ENCODE results near the gene CCDC150.
"Not testable (repeated sequence)": the region's sequence is repeated elsewhere in the genome, so short reads cannot be mapped to it uniquely, and the experiment has no call there.

The CCDC150 gene

GRCh38 chr2:196606516-196606915 lies 33.0 kb upstream of the CCDC150 start:
- Histone ChIP-seq H3K9me3 (ENCODE audit: insufficient read depth, low read length) (no peaks in the 10 kb centered on the region), H4K20me1 (ENCODE audit: low read depth, low read length) (no peaks in the 10 kb centered on the region), H3K36me3 (ENCODE audit: low read length) (no peaks in the 10 kb centered on the region), H3K27ac (ENCODE audit: low read depth, low read length) (no peak overlapping the region), H3F3A (ENCODE audit: insufficient read depth) (no peaks in the 10 kb centered on the region), H3K9me2 (replicated peaks; ENCODE audit: insufficient read depth, low read length) (no peaks in the 10 kb centered on the region), H3K27me3 (ENCODE audit: low read length) (no peaks in the 10 kb centered on the region), H2AFZ (ENCODE audit: low read depth, low read length, severe bottlenecking) (no peak overlapping the region), H3K4me2 (ENCODE audit: low read depth, low read length, poor library complexity, severe bottlenecking) (no peak overlapping the region), H3K79me2 (ENCODE audit: insufficient read depth, low read length) (no peaks in the 10 kb centered on the region), H3K9ac (ENCODE audit: low read length) (no peak overlapping the region), H3K4me3 (ENCODE audit: insufficient read depth, low read length, poor library complexity, severe bottlenecking) (no peak overlapping the region)
- no peak for TF ChIP-seq CTCF (IDR thresholded peaks at IDR 0.05; ENCODE audit: insufficient read depth, low read length, poor library complexity, severe bottlenecking)

DNA sequence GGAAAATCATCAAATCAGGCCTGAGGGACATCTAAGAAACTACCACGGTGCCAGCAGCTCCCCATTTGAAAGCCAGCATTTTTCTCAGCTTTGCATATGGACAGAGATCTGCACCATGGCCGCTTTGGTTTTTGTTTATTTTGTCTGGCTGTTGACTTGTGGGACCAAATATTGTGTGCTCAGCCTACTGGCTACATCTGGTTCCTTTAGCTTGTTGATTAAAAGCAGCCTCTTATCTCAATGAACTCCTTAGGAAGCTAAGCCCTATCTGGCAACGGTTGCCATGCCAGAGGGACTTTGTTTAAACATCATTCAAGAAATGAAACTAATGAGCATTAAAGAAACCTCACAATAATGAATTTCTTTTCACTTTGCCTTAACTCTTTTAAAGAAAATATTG lies 32.4 kb upstream of the CCDC150 start:
- H3K9ac ChIP-seq (ENCODE audit: low read length) = no peak overlapping the region
- no peaks in the 10 kb centered on the region for H3K27me3 ChIP-seq (ENCODE audit: low read length)
- no peaks in the 10 kb centered on the region for H3K79me2 ChIP-seq (ENCODE audit: insufficient read depth, low read length)
- H3K9me2 ChIP-seq (replicated peaks; ENCODE audit: insufficient read depth, low read length) = no peaks in the 10 kb centered on the region
- no peaks in the 10 kb centered on the region for H3F3A ChIP-seq (ENCODE audit: insufficient read depth)
- H3K27ac ChIP-seq (ENCODE audit: low read depth, low read length) = no peak overlapping the region
- H3K4me2 ChIP-seq (ENCODE audit: low read depth, low read length, poor library complexity, severe bottlenecking) = no peak overlapping the region
- TF ChIP-seq CTCF (IDR thresholded peaks at IDR 0.05; ENCODE audit: insufficient read depth, low read length, poor library complexity, severe bottlenecking) = no peak
- no peak for TF ChIP-seq EZH2phosphoT487 (conservative IDR thresholded peaks at IDR 0.05; ENCODE audit: low read length)
- no peaks in the 10 kb centered on the region for H3K9me3 ChIP-seq (ENCODE audit: insufficient read depth, low read length)
- no peak overlapping the region for H3K4me3 ChIP-seq (ENCODE audit: insufficient read depth, low read length, poor library complexity, severe bottlenecking)
- no peaks in the 10 kb centered on the region for H3K36me3 ChIP-seq (ENCODE audit: low read length)
- H4K20me1 ChIP-seq (ENCODE audit: low read depth, low read length) = no peaks in the 10 kb centered on the region
- no peak overlapping the region for H2AFZ ChIP-seq (ENCODE audit: low read depth, low read length, severe bottlenecking)

DNA sequence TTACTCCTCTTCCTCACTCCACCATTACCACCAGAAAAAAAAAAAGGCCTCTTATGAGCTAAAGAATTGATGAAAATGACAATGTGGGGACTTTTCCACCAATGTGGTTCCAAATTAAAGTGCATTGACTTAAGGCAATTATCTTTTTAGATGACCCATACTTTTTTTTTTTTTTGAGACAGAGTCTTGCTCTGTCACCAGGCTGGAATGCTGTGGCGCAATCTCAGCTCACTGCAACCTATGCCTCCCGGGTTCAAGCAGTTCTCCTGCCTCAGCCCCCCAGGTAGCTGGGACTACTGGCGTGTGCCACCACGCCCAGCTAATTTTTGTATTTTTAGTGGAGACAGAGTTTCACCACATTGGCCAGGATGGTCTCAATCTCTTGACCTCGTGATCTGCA lies 31.6 kb upstream of the CCDC150 start:
- H3K27ac ChIP-seq (ENCODE audit: low read depth, low read length); H3K36me3 ChIP-seq (ENCODE audit: low read length); H3K4me2 ChIP-seq (ENCODE audit: low read depth, low read length, poor library complexity, severe bottlenecking): not testable (repeated sequence)

DNA sequence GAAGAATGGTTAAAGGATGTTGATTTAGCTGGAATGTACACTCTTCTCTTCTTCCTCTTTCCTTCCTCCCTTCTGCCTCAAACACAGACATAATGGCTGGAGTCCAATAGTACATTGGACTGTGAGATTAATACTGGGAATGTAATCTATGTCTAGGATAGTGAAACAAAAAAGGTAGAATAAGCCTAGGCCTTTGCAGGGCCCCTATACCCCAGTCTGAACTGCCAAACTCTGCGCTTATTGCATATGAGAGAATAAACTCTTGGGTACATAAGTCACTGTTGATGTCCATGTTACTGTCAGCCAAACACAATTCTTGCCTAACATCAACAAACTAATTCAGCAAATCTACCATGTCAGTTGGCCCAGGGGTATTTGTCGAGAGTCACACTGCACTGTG lies 29.7 kb upstream of the CCDC150 start:
- H2AFZ ChIP-seq (ENCODE audit: low read depth, low read length, severe bottlenecking) = no peak overlapping the region
- H4K20me1 ChIP-seq (ENCODE audit: low read depth, low read length) = no peaks in the 10 kb centered on the region
- no peak overlapping the region for H3K4me2 ChIP-seq (ENCODE audit: low read depth, low read length, poor library complexity, severe bottlenecking)
- H3K4me3 ChIP-seq (ENCODE audit: insufficient read depth, low read length, poor library complexity, severe bottlenecking) = no peak overlapping the region
- TF ChIP-seq CTCF (IDR thresholded peaks at IDR 0.05; ENCODE audit: insufficient read depth, low read length, poor library complexity, severe bottlenecking) = no peak
- no peak for TF ChIP-seq EZH2phosphoT487 (conservative IDR thresholded peaks at IDR 0.05; ENCODE audit: low read length)
- no peak overlapping the region for H3K27ac ChIP-seq (ENCODE audit: low read depth, low read length)
- H3K36me3 ChIP-seq (ENCODE audit: low read length) = no peaks in the 10 kb centered on the region
- H3K9ac ChIP-seq (ENCODE audit: low read length) = no peak overlapping the region
- no peaks in the 10 kb centered on the region for H3K27me3 ChIP-seq (ENCODE audit: low read length)
- no peaks in the 10 kb centered on the region for H3F3A ChIP-seq (ENCODE audit: insufficient read depth)
- no peaks in the 10 kb centered on the region for H3K79me2 ChIP-seq (ENCODE audit: insufficient read depth, low read length)
- no peaks in the 10 kb centered on the region for H3K9me3 ChIP-seq (ENCODE audit: insufficient read depth, low read length)
- H3K9me2 ChIP-seq (replicated peaks; ENCODE audit: insufficient read depth, low read length) = no peaks in the 10 kb centered on the region

More for the DNA sequence above, 31.6 kb upstream of the CCDC150 start:
- H3K79me2 ChIP-seq (ENCODE audit: insufficient read depth, low read length); H3F3A ChIP-seq (ENCODE audit: insufficient read depth); H3K9ac ChIP-seq (ENCODE audit: low read length); H3K4me3 ChIP-seq (ENCODE audit: insufficient read depth, low read length, poor library complexity, severe bottlenecking); H3K9me3 ChIP-seq (ENCODE audit: insufficient read depth, low read length); H4K20me1 ChIP-seq (ENCODE audit: low read depth, low read length); H2AFZ ChIP-seq (ENCODE audit: low read depth, low read length, severe bottlenecking); H3K27me3 ChIP-seq (ENCODE audit: low read length); H3K9me2 ChIP-seq (replicated peaks; ENCODE audit: insufficient read depth, low read length): not testable (repeated sequence)
